Adrenal gland (tissue), 12 donors: Measurements from ENCODE around the gene NDUFS2. TPM values are rescaled to one million over a fixed set of nuclear protein-coding genes. Genes with fewer than 3 reads are reported as not detected.

Experiments used
- DNase-seq, 7 donors: peaks; one replicate each; pipeline ENCODE4 v3.0.0-alpha.2; 2019 to 2020
- H3K27ac ChIP-seq, 5 donors: fragments of 200-600 bp; sonication (generic) in 4 of 5; 1 replicate in 3 of 5; 2 replicates in 2 of 5; pipeline versions ENCODE4 v1.5.1 to v1.8.0; 2016 to 2020; ENCODE audit warnings: mild to moderate bottlenecking in 1 of 5
- H3K27me3 ChIP-seq: fragments of 200-600 bp; 2 replicates; pipeline ENCODE4 v1.8.0; 2021
- H3K36me3 ChIP-seq, 2 donors: fragments of 200-600 bp; replicated peaks in 1 of 2; 1 replicate in 1 of 2; 2 replicates in 1 of 2; pipeline versions ENCODE4 v1.5.1 to v1.8.0; 2018 to 2022
- H3K4me1 ChIP-seq, 2 donors: fragments of 200-600 bp; replicated peaks in 1 of 2; 1 replicate in 1 of 2; 2 replicates in 1 of 2; pipeline versions ENCODE4 v1.5.1 to v1.8.0; 2018 to 2021
- H3K4me3 ChIP-seq, 4 donors: fragments of 200-600 bp; sonication (generic) in 3 of 4; one replicate each; pipeline ENCODE4 v1.5.1; 2016 to 2018
- H3K9me3 ChIP-seq, 3 donors: fragments of 200-600 bp; sonication (generic) in 1 of 3; replicated peaks in 1 of 3; 1 replicate in 2 of 3; 2 replicates in 1 of 3; pipeline versions ENCODE4 v1.5.1 to v1.8.0; 2016 to 2021
- POLR2A ChIP-seq, 2 donors: fragments of 450-650 bp; IDR thresholded peaks; one replicate each; pipeline ENCODE4 v1.6.1; 2017; ENCODE audit warnings: antibody characterized with exemption in 2 of 2, mild to moderate bottlenecking in 2 of 2, moderate library complexity in 1 of 2
- WGBS, 4 donors: extraction: QIAGEN DNeasy Blood & Tissue Kit in 2 of 4; methylation state at CpG; one replicate each; pipeline versions ENCODE4 v1.1.5 to v1.1.7; 2013 to 2017; 5-methylcytosine and 5-hydroxymethylcytosine counted together
- intact Hi-C, 2 donors: fragments of 100-400 bp; cut with DNase I; formaldehyde crosslinking; loops; one replicate each; pipeline versions ENCODE4 v1.14.1 to v1.15.0; 2022 to 2023
- microRNA-seq, 3 donors: library from miRNA; unstranded; fragments of <30 nt; microRNA quantifications; one replicate each; pipeline ENCODE4, GENCODE V29; 2017 to 2020
- polyA plus RNA-seq, 3 donors: library from polyadenylated mRNA; stranded (reverse); fragments of 200-250 nt in 2 of 3; fragments of 350-450 nt in 1 of 3; fragmentation: Illumina TruSeq in 1 of 3; extraction: RNeasy Lipid Tissue Mini Kit (QIAGEN cat#74804) in 1 of 3; gene quantifications; one replicate each; pipeline ENCODE4 v1.2.3, GENCODE V29; 2013 to 2014
- total RNA-seq, 9 donors: library from RNA; depleted of rRNA in 4 of 9; stranded (reverse); fragments of >200 nt in 4 of 9; fragments of 120-200 nt in 1 of 9; fragmentation: NEBNext Ultra II Directional in 1 of 9; extraction: Animal tissue kit (Norgen Biotek cat#: 25700) in 1 of 9; gene quantifications; one replicate each; pipeline versions ENCODE4 v1.1.0 to v1.2.4, GENCODE V29; 2013 to 2023
- TF ChIP-seq, protein P1 (sequence below), 6 experiments: fragments of 450-650 bp in 4 of 6; fragments of 200-600 bp in 2 of 6; sonication (generic) in 1 of 6; IDR thresholded peaks; 1 replicate in 5 of 6; 2 replicates in 1 of 6; pipeline versions ENCODE4 v1.5.1 to v1.8.0; 2016 to 2021; ENCODE audit warnings: antibody characterized with exemption in 6 of 6, mild to moderate bottlenecking in 2 of 6, moderate library complexity in 1 of 6
- donor health status: healthy with polysubstance abuse.
- donor health status: Bipolar disorder and iron deficiency.
- donor health status: DM: yes; HTN: yes; CAD: no.
- donor health status: DM: no; HTN: no; CAD: no.
- donor health status: DM: no; HTN: no; CAD: no.
- donor health status: DM: yes; HTN: yes; CAD: no.

NDUFS2 gene
- total and polyA plus RNA-seq, 12 donors, result 78.3 to 305 (median 167) TPM

DNA sequence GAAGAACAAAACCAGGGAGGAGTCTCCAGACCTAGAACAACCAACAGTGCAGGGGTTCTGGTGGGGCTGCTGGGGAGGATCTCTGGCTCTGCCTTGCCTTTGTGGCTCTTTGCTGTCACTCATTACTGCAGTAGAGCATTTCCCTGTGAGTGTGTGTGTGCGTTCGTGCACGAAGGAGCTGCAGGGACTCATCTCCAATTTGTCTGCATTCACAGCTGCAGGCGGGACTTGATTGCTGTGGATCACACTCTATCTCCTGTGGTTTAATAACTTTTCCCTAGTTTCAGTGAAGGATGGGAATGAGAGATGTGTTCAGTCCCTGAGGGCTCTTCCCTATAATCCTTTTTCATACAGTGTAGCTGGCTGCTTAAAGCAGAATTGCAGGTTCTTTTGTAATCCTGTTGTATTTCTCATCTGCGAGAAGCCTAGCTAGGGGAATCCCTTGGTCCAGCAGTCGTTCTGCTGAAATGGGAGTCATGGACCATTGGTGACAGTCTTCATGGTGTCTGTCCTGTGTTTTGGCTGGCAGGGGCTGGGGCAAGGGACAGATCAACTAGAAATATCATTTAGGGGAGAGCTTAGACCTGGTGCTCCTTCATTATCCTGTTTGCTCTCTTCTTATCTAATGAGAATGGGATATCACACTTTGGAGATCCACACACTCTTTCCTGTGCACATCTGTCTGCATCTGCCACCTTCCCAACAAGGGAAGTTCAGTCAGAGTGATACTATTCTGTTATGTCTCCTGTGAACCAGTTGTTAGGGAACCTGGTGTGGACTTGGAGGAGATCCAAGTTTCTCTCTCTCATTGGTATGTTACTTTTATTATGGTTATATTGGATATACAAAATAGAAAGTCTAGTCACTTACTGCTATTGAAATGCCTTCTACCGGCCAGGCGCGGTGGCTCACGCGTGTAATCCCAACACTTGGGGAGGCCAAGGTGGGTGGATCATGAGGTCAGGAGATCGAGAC is 59.4 kb downstream of the NDUFS2 start:
- peaks cover 32% of the 10 kb centered on the region for H3K27me3 ChIP-seq
- TF ChIP-seq, protein P1, sequence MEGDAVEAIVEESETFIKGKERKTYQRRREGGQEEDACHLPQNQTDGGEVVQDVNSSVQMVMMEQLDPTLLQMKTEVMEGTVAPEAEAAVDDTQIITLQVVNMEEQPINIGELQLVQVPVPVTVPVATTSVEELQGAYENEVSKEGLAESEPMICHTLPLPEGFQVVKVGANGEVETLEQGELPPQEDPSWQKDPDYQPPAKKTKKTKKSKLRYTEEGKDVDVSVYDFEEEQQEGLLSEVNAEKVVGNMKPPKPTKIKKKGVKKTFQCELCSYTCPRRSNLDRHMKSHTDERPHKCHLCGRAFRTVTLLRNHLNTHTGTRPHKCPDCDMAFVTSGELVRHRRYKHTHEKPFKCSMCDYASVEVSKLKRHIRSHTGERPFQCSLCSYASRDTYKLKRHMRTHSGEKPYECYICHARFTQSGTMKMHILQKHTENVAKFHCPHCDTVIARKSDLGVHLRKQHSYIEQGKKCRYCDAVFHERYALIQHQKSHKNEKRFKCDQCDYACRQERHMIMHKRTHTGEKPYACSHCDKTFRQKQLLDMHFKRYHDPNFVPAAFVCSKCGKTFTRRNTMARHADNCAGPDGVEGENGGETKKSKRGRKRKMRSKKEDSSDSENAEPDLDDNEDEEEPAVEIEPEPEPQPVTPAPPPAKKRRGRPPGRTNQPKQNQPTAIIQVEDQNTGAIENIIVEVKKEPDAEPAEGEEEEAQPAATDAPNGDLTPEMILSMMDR (IDR thresholded peaks at IDR 0.05), result no peak
- no peak for TF ChIP-seq POLR2A (IDR thresholded peaks at IDR 0.05)
- DNase-seq, result no peak
- H3K27ac ChIP-seq, result no peak overlapping the region
- no peak overlapping the region for H3K4me3 ChIP-seq
- 78 to 88% (median 82%) methylated on average over 12 of the region's 12 CpGs for WGBS, 4 donors
- H3K9me3 ChIP-seq, result peaks cover 0 to 3% (median 0%) of the 10 kb centered on the region in 3 donors
- H3K36me3 ChIP-seq, result no peaks in the 10 kb centered on the region
- H3K4me1 ChIP-seq, result peaks cover 0 to 4% of the 10 kb centered on the region in 2 donors
- intact Hi-C loops, result no loop called here

Small RNA genes within 50 kb of the gene (microRNA-seq; reads per million reads assigned to microRNA genes)
- 0 to 2.3 (median 1.1) reads per million in 3 donors for gene MIR5187

Other genes with a start within 250 kb of the NDUFS2 start
- gene ITLN2, start 247.6 kb upstream of the NDUFS2 start, total RNA-seq, result 1 to 10 TPM in 2 of 9 donors, not detected in 7; 1.1 to 3.1 TPM
- gene ITLN2, start 247.6 kb upstream of the NDUFS2 start, polyA plus RNA-seq, result under 1 TPM in 1 of 3 donors, not detected in 2; 0.32 TPM
- 10 to 100 TPM; 32.1 to 99.1 (median 60.6) TPM for gene F11R, start 181.2 kb upstream of the NDUFS2 start, total RNA-seq
- gene F11R, start 181.2 kb upstream of the NDUFS2 start, polyA plus RNA-seq, result 10 to 100 TPM; 19.3 to 83.0 (median 22.9) TPM
- gene TSTD1, start 163.4 kb upstream of the NDUFS2 start, total RNA-seq, result 100 to 1,000 TPM in 3 of 9 donors, 10 to 100 TPM in 6; 46.3 to 280 (median 86.7) TPM
- gene TSTD1, start 163.4 kb upstream of the NDUFS2 start, polyA plus RNA-seq, result 100 to 1,000 TPM in 2 of 3 donors, 10 to 100 TPM in 1; 57.8 to 153 (median 109) TPM
- gene USF1, start 156.4 kb upstream of the NDUFS2 start, total RNA-seq, result 10 to 100 TPM; 41.3 to 82.9 (median 63.7) TPM
- gene USF1, start 156.4 kb upstream of the NDUFS2 start, polyA plus RNA-seq, result 100 to 1,000 TPM in 2 of 3 donors, 10 to 100 TPM in 1; 48.0 to 153 (median 144) TPM
- 10 to 100 TPM in 5 of 9 donors, 1 to 10 TPM in 3, under 1 TPM in 1; 0.89 to 15.7 (median 10.1) TPM for gene ARHGAP30, start 132.5 kb upstream of the NDUFS2 start, total RNA-seq
- gene ARHGAP30, start 132.5 kb upstream of the NDUFS2 start, polyA plus RNA-seq, result 10 to 100 TPM in 1 of 3 donors, 1 to 10 TPM in 2; 3.7 to 17.5 (median 4.5) TPM
- gene NECTIN4, start 112.8 kb upstream of the NDUFS2 start, total RNA-seq, result under 1 TPM in 1 of 9 donors, not detected in 8; 0.06 TPM
- gene NECTIN4, start 112.8 kb upstream of the NDUFS2 start, polyA plus RNA-seq, result under 1 TPM in 1 of 3 donors, not detected in 2; 0.10 TPM
- 10 to 100 TPM in 7 of 9 donors, 1 to 10 TPM in 2; 5.2 to 28.1 (median 19.4) TPM for gene KLHDC9, start 104.0 kb upstream of the NDUFS2 start, total RNA-seq
- 10 to 100 TPM in 2 of 3 donors, 1 to 10 TPM in 1; 5.5 to 25.4 (median 24.4) TPM for gene KLHDC9, start 104.0 kb upstream of the NDUFS2 start, polyA plus RNA-seq
- 100 to 1,000 TPM in 1 of 9 donors, 10 to 100 TPM in 8; 33.6 to 103 (median 52.4) TPM for gene PFDN2, start 84.3 kb upstream of the NDUFS2 start, total RNA-seq
- 100 to 1,000 TPM in 2 of 3 donors, 10 to 100 TPM in 1; 85.9 to 452 (median 363) TPM for gene PFDN2, start 84.3 kb upstream of the NDUFS2 start, polyA plus RNA-seq
- gene NIT1, start 84.3 kb upstream of the NDUFS2 start, total RNA-seq, result 100 to 1,000 TPM in 6 of 9 donors, 10 to 100 TPM in 3; 77.1 to 122 (median 106) TPM
- gene NIT1, start 84.3 kb upstream of the NDUFS2 start, polyA plus RNA-seq, result 100 to 1,000 TPM in 1 of 3 donors, 10 to 100 TPM in 2; 72.2 to 147 (median 88.6) TPM
- 10 to 100 TPM; 22.0 to 38.2 (median 31.5) TPM for gene DEDD, start 69.7 kb upstream of the NDUFS2 start, total RNA-seq
- 10 to 100 TPM; 30.9 to 35.0 (median 33.1) TPM for gene DEDD, start 69.7 kb upstream of the NDUFS2 start, polyA plus RNA-seq
- gene UFC1, start 48.4 kb upstream of the NDUFS2 start, total RNA-seq, result 100 to 1,000 TPM in 6 of 9 donors, 10 to 100 TPM in 3; 59.0 to 127 (median 106) TPM
- 100 to 1,000 TPM; 121 to 166 (median 126) TPM for gene UFC1, start 48.4 kb upstream of the NDUFS2 start, polyA plus RNA-seq
- gene USP21, start 42.9 kb upstream of the NDUFS2 start, total RNA-seq, result 10 to 100 TPM; 12.0 to 44.0 (median 27.5) TPM
- 10 to 100 TPM; 19.3 to 44.9 (median 41.5) TPM for gene USP21, start 42.9 kb upstream of the NDUFS2 start, polyA plus RNA-seq
- gene PPOX, start 35.9 kb upstream of the NDUFS2 start, total RNA-seq, result 10 to 100 TPM; 19.4 to 56.2 (median 36.1) TPM
- gene PPOX, start 35.9 kb upstream of the NDUFS2 start, polyA plus RNA-seq, result 100 to 1,000 TPM in 2 of 3 donors, 10 to 100 TPM in 1; 13.2 to 268 (median 150) TPM
- gene B4GALT3, start 24.9 kb upstream of the NDUFS2 start, total RNA-seq, result 10 to 100 TPM; 25.8 to 38.8 (median 30.0) TPM
- 10 to 100 TPM; 21.9 to 35.9 (median 26.6) TPM for gene B4GALT3, start 24.9 kb upstream of the NDUFS2 start, polyA plus RNA-seq
- gene ADAMTS4, start 3.3 kb upstream of the NDUFS2 start, total RNA-seq, result 10 to 100 TPM in 6 of 9 donors, 1 to 10 TPM in 2, under 1 TPM in 1; 0.67 to 29.2 (median 10.3) TPM
- 10 to 100 TPM in 1 of 3 donors, 1 to 10 TPM in 2; 1.7 to 16.1 (median 9.3) TPM for gene ADAMTS4, start 3.3 kb upstream of the NDUFS2 start, polyA plus RNA-seq
- 100 to 1,000 TPM in 4 of 9 donors, 10 to 100 TPM in 4, 1 to 10 TPM in 1; 5.5 to 239 (median 79.4) TPM for gene FCER1G, start 12.9 kb downstream of the NDUFS2 start, total RNA-seq
- gene FCER1G, start 12.9 kb downstream of the NDUFS2 start, polyA plus RNA-seq, result 100 to 1,000 TPM; 127 to 232 (median 180) TPM
- 1 to 10 TPM in 2 of 9 donors, under 1 TPM in 2, not detected in 5; 0.55 to 2.0 (median 1.0) TPM for gene APOA2, start 21.3 kb downstream of the NDUFS2 start, total RNA-seq
- gene APOA2, start 21.3 kb downstream of the NDUFS2 start, polyA plus RNA-seq, result 1 to 10 TPM in 1 of 3 donors, not detected in 2; 4.1 TPM
- gene TOMM40L, start 23.7 kb downstream of the NDUFS2 start, total RNA-seq, result 10 to 100 TPM in 6 of 9 donors, 1 to 10 TPM in 3; 7.0 to 18.4 (median 12.1) TPM
- 10 to 100 TPM in 2 of 3 donors, 1 to 10 TPM in 1; 7.2 to 13.2 (median 10.1) TPM for gene TOMM40L, start 23.7 kb downstream of the NDUFS2 start, polyA plus RNA-seq
- gene NR1I3, start 35.8 kb downstream of the NDUFS2 start, total RNA-seq, result under 1 TPM in 1 of 9 donors, not detected in 8; 0.50 TPM
- gene NR1I3, start 35.8 kb downstream of the NDUFS2 start, polyA plus RNA-seq, result under 1 TPM in 1 of 3 donors, not detected in 2; 0.16 TPM
- under 1 TPM in 4 of 9 donors, not detected in 5; 0.11 to 0.39 (median 0.33) TPM for gene PCP4L1, start 56.4 kb downstream of the NDUFS2 start, total RNA-seq
- gene PCP4L1, start 56.4 kb downstream of the NDUFS2 start, polyA plus RNA-seq, result under 1 TPM in 2 of 3 donors, not detected in 1; 0.13 to 0.27 TPM
- 10 to 100 TPM in 1 of 9 donors, 1 to 10 TPM in 6, under 1 TPM in 2; 0.66 to 10.3 (median 3.1) TPM for gene MPZ, start 107.6 kb downstream of the NDUFS2 start, total RNA-seq
- 1 to 10 TPM; 4.1 to 9.5 (median 7.9) TPM for gene MPZ, start 107.6 kb downstream of the NDUFS2 start, polyA plus RNA-seq
- gene SDHC, start 112.0 kb downstream of the NDUFS2 start, total RNA-seq, result 100 to 1,000 TPM in 7 of 9 donors, 10 to 100 TPM in 2; 45.0 to 434 (median 293) TPM
- 100 to 1,000 TPM in 1 of 3 donors, 10 to 100 TPM in 2; 57.8 to 404 (median 63.6) TPM for gene SDHC, start 112.0 kb downstream of the NDUFS2 start, polyA plus RNA-seq
- under 1 TPM in 1 of 9 donors, not detected in 8; 0.28 TPM for gene CFAP126, start 165.5 kb downstream of the NDUFS2 start, total RNA-seq
- under 1 TPM in 1 of 3 donors, not detected in 2; 0.29 TPM for gene CFAP126, start 165.5 kb downstream of the NDUFS2 start, polyA plus RNA-seq